AG08395 (cell line): ENCODE results near the gene MBD3.
A peak's percentile ranks its signal among the peaks of the same experiment; 100 is the strongest.

ENCODE experiments used
- DNase-seq: peaks from one replicate; pipeline ENCODE4 v3.0.0; 2012; ENCODE audit warnings: mixed read lengths, low spot score

MBD3 gene

DNA sequence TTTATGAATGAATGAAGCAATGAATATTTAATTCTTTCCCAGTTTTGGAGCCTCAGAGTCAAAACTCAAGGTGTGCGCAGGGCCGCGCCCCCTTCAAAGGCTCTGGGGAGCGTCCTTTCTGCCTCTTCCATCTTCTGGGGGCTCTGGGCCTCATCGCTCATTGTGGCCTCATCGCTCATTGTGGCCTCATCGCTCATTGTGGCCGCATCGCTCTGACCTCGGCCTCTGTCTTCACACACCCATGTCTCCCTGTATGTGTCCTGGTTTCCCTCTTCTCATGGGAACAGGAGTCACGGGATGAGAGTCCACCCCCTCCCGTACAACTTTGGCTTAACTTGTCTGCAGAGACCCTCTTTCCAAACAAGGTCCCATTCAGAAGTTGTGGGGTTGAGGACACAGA lies 21.3 kb downstream of the MBD3 start:
- no peak for DNase-seq

DNA sequence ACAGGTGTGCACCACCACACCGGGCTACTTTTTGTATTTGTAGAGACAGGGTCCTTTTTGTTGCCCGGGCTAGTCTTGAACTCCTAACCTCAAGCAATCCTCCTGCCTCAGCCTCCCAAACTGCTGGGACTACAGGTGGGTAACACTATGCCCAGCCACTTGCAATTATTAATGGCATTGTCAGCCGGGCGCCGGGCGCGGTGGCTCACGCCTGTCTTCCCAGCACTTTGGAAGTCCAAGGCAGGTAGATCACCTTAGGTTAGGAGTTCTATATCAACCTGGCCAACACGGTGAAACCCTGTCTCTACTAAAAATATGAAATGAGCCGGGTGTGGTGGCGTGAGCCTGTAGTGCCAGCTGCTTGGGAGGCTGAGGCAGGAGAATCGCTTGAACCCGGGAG lies 21.8 kb downstream of the MBD3 start:
- no peak for DNase-seq

DNA sequence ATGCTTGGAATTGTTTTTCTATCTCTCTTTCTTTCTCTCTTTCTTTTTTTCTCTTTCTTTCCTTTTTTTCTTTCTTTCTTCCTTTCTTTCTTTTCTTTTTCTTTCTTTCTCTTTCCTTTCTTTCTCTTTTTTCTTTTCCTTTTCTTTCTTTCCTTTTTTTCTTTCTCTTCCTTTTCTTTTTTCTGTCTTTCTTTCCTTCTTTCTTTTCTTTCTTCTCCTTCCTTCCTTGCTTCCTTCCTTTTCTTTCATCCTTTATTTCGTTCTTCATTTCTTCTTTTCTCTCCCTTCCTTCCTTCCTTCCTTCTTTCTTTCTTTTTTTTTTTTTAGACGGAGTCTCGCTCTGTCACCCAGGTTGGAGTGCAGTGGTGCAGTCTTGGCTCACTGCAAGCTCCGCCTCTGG lies 22.7 kb downstream of the MBD3 start:
- DNase-seq, result no peak

DNA sequence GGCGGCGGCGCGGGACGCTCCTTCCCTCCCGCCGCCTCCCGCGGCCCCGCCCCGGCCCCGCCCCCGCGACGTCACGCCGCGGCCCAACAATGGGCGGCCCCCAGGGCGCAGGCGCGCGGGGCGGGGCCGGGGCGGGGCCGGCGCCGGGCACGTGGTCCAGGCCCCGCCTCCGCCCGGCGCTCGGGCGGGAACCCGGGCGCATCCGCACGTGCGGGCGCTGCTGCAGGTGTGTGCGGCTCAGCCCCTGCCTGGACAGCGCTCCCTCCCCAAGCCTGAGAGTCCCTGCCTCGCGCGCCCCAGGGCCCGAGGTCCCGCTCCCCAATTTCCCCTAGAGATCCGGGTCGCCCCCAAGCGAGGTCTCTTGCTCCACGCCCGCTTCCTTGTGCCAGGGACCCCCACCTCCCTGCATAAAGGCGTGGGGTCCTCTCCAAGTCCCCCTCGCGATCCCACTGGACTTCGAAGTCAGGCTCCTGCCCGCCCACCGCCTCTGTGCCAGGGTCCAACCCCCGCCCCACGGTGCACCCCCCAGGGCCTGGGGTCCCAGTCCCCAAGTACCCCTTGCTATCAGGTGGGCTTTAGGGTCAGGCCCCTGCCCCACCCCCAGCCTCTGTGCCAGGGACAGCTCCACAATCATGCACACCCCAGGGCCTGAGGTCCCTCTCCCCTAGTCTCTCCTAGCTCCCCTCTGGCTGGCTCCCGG lies 24.2 kb downstream of the MBD3 start, which contains the start of gene MEX3D:
Gene MEX3D, minus strand, starts transcription at position 6 of the 700 bp plus-strand sequence. CDS start 267 bp downstream, outside the sequence.
- DNase-seq, result peak; percentile 99

- DNase-seq, result peak; percentile 33
These were observed 24.8 kb downstream of the MBD3 start for GRCh38 chr19:1567848-1568227.

- DNase-seq, result peak; percentile 55
These were observed 25.4 kb downstream of the MBD3 start for GRCh38 chr19:1567116-1567847.

DNA sequence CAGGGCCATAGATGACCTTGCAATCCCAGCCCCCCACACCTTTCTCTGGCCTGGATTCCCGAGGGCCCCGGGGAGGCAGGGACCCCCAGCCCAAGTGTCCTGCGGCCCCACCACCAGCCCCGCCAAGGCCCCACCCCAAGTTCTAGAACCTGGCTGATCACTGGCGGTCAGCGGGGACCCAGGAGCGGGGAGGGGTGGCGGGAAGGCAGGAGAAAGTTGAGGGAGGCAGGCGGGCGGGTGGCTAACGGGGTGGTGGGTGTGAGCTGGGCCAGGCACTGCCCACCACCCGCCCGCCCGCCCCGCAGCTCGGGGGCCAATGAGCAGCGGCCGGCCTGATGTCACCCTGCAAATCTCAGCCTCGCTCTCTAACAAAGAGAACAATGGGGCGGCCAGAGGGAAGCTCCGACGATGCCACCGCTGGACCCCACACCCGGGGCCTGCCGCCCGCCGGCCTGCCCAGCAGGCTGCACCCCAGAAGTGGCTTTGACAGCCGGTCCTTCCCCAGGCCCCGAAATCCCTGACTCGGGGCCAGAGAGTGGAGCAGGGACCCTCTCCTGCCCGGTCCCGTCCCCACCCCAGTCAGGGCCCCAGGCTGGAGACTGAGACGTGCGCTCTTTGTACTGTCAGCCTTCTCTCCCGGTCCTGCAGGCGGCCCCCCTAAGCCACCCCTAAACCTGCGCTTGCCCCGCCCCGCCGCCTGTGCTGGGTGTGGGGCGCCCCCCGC lies 26.1 kb downstream of the MBD3 start:
- peak; percentile 92 for DNase-seq

- no peak for DNase-seq
These were observed 29.4 kb downstream of the MBD3 start for GRCh38 chr19:1563251-1563650.

GRCh38 chr19:1561236-1561842 lies 31.3 kb downstream of the MBD3 start:
- DNase-seq, result no peak

DNA sequence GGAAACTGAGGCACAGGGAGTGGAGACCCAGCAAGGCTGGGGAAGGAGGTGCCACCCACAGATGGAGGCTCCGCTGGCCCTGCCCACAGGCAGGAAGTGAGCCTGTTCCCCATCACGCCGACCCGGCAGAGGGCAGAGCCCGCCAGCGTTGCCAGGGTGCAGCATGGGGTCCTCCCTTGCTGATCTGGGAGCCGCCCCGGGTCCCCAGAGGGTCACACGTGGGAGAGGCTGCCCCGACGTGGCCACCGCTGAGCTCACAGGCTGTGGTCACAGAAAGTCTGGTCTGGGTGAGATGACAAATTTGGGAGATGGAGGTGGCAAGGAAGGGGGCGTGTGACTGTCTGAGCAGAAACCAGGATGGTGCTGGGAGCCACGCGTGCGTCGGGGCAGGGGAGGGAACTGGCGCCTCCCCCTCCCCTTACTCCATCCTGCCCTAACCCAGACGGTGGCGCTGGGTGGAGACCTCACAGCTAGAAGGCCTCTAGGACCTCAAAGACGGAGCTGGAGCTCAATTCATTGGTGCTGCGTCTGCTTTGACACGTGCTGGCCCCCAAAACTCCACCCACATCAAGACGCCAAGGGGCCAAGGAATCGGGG lies 32.3 kb downstream of the MBD3 start:
- DNase-seq, result no peak

- DNase-seq, result no peak
These were observed 34.1 kb downstream of the MBD3 start for GRCh38 chr19:1558552-1558951.

DNA sequence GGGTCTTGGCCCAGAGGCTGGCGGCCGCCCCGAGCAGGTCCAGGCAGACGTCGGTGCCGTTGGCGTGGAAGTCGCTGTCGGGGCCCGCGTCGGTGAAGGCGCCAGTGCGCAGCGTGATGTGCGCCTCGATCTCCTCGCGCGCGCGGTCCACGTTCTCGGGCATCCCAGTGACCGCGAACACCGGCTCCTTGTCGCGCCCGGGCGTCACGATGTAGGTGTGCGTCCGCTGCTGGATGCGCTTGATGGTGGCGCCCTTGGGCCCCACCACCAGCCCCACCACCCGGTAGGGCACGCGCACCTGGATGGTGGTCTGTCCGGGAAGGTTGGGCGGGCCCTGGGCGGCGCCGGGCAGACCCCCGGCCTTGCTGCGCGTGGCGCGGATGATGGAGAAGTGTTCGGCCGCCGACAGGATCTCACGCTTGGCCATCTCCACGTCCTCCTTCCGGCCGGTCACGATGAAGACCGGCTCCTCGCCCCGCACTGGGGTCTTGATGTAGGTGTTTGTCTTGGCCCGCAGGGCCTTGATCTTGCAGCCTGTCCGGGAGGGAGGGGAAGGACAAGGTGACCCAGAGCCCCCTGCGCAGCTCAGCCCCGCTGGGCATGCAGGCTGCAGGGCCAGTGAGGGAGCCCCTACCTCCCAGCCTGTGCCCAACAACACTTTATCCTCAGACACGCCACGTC lies 36.1 kb downstream of the MBD3 start:
- DNase-seq, result no peak

DNA sequence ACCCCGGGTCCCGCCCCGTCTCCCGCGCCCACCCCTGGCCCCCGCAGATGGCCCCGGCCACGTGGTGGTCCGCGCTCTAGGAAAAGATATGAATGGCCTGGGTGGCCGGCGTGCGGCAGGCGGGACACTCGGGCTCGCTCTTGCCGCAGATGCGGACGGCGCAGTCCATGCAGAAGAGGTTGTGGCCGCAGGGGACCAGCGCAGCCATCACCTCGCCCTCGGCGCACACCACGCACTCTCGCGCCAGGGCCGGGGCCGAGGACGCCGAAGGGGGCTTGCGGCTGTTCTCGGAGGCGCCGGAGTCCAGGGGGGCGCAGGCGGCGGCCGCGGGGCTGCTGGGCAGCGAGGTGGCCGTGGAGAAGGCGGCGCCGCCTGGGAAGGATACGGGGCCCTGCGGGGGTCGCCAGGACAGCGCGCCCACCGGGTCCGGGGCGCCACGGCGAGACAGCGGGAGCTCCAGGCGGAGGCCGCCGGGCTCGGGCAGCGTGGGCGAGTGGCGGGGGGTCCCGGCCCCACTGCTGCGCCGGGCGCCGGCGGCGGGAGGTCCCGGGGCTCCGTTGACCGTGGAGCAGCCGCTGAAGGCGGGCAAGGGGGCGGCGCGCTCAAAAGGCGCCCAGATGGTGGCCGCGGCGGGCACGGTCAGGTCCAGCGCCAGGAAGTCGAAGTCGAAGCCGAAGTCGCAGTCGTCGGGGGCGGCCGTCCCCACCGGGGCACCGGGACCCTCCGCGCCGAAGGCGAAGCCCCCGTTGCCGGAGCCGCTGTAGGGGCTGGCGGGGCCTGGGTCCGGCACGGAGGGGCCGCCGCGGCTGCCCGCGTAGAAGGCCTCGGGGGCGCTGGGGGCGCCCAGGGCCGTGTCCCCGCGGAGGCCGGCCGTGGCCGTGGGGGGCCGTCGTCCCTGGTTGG lies 36.9 kb downstream of the MBD3 start:
- DNase-seq, result no peak

- no peak for DNase-seq
These were observed 37.7 kb downstream of the MBD3 start for GRCh38 chr19:1554968-1555367.

- DNase-seq, result no peak
These were observed 39.2 kb downstream of the MBD3 start for GRCh38 chr19:1553415-1553814.

- DNase-seq, result no peak
These were observed 41.3 kb downstream of the MBD3 start for GRCh38 chr19:1551068-1552040.

- DNase-seq, result no peak
These were observed 43.2 kb downstream of the MBD3 start for GRCh38 chr19:1549332-1549945.

DNA sequence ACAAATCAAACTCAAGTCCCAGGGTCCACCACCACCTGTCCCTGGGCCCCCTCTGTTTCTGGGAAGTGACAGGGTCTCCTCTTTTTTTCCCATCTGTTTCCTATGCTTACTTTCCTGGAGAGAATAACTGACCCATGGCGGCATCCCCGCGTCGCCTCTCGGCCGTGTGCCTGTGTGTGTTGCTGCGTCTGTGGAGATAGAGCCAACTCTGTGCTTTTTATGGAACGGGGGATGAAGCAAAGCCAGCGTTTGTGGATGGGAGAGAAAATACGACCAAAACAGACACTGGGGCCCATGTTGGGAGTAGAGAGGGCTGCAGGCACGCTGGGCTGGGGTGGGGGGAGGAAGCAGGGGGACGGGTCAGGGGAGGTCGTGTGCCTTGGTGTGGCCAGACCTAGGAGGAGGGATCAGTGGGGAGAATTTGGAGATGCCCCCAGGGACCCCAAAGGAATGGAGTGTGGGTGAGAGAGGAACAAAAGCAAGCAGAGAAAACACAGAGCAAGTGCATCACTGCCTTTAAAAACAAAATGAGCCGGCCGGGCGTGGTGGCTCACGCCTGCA lies 52.2 kb downstream of the MBD3 start:
- no peak for DNase-seq
